Stimulated activated naive CD8-positive, alpha-beta T cell treated with anti-CD3 and anti-CD28 coated beads, Interleukin-15, Interleukin-2, amounts not matched to agents 100 ng/mL and 50 ng/mL, for 24 hours (primary cell): ENCODE measurements around the gene REPS1.

Source experiments
- H3K27ac Mint-ChIP-seq: one replicate; pipeline ENCODE4 v1.8.0; 2021; ENCODE audit warnings: mild to moderate bottlenecking, mixed read lengths
- H3K27me3 Mint-ChIP-seq: one replicate; pipeline ENCODE4 v1.8.0; 2021; ENCODE audit warnings: mixed read lengths
- H3K36me3 Mint-ChIP-seq: one replicate; pipeline ENCODE4 v1.8.0; 2021; ENCODE audit warnings: low read depth, mixed read lengths
- H3K4me1 Mint-ChIP-seq: one replicate; pipeline ENCODE4 v1.8.0; 2021; ENCODE audit warnings: low read depth, mixed read lengths
- H3K4me3 Mint-ChIP-seq: one replicate; pipeline ENCODE4 v1.8.0; 2021; ENCODE audit warnings: mild to moderate bottlenecking, mixed read lengths
- H3K9me3 Mint-ChIP-seq: one replicate; pipeline ENCODE4 v1.8.0; 2021; ENCODE audit warnings: mixed read lengths

The REPS1 gene

GRCh38 chr6:138987080-138987642, 892 bp downstream of the REPS1 start:
- H3K4me3 Mint-ChIP-seq, result no peak overlapping the region
- no peaks in the 10 kb centered on the region for H3K36me3 Mint-ChIP-seq
- H3K4me1 Mint-ChIP-seq, result peaks cover 13% of the 10 kb centered on the region
- no peaks in the 10 kb centered on the region for H3K27me3 Mint-ChIP-seq
- H3K27ac Mint-ChIP-seq, result peak overlapping the region; percentile 69
- no peaks in the 10 kb centered on the region for H3K9me3 Mint-ChIP-seq

GRCh38 chr6:138986578-138986977, 1.5 kb downstream of the REPS1 start:
- peaks cover 13% of the 10 kb centered on the region for H3K4me1 Mint-ChIP-seq
- H3K4me3 Mint-ChIP-seq, result no peak overlapping the region
- no peaks in the 10 kb centered on the region for H3K36me3 Mint-ChIP-seq
- no peaks in the 10 kb centered on the region for H3K9me3 Mint-ChIP-seq
- peak overlapping the region; percentile 6 for H3K27ac Mint-ChIP-seq
- no peaks in the 10 kb centered on the region for H3K27me3 Mint-ChIP-seq

DNA sequence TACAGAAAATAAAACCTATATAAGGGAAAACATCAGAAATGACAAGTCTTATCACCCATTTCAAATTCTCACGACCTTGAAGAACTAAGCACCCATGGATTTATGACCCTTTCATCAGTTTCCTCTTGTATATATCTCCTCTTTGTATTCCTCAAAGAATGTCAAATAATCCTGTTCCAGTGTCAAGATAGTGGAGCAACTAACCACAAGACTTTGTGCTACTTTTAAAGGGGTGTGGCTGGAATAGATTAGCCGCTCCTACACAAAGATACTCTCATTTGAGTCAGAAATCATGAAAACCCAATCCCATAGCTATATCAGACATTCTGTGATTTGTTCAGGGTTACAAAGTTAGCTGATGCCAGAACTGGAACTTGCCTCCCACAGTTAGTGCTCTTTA, 6.6 kb downstream of the REPS1 start:
- Mint-ChIP-seq H3K27ac (no peak overlapping the region), H3K27me3 (no peaks in the 10 kb centered on the region), H3K4me3 (no peak overlapping the region), H3K36me3 (no peaks in the 10 kb centered on the region), H3K9me3 (no peaks in the 10 kb centered on the region), H3K4me1 (peaks cover 13% of the 10 kb centered on the region)

DNA sequence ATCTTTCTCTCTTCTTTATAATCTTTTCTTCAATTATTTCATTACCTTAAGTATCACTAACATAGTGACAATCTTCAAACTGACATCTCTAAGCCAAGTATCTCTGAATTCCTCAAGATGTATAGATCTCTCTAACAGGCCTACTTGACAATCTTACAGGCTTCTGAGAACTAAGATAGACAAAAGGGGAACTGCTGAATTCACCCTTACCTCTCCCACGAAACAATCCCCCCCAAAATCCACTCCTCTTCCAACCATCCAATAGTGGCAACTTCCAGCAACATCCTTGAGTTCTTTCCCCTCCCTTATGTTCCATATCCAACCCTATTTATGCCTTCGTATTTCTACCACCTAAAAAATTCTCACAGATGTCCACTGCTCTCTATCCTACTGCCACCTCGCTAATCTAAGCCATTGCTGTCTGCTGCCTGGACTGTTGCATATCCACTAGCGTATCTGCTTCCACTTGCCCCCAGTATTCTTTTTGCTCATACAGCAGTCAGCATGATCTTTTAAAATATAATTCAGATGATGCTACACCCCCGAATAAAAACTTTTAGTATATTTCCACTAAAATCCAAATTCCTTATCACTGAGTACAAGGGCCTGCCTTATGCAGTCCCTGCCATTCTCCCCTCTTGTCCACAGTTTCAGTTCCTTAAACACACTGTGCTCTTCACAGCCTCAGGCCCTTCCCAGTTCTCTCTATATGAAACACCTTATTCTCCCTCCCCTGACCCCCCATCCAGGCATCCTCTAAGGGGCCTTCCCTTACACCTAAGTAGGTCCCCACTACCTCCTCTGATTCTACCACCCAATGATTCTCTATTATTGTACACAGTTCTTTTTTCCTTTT, 8.0 kb downstream of the REPS1 start:
- Mint-ChIP-seq H3K4me3 (no peak overlapping the region), H3K4me1 (peaks cover 25% of the 10 kb centered on the region), H3K27ac (no peak overlapping the region), H3K36me3 (no peaks in the 10 kb centered on the region), H3K9me3 (no peaks in the 10 kb centered on the region), H3K27me3 (no peaks in the 10 kb centered on the region)

- Mint-ChIP-seq H3K4me1 (peaks cover 32% of the 10 kb centered on the region), H3K9me3 (no peaks in the 10 kb centered on the region), H3K27ac (peak overlapping the region; percentile 2), H3K27me3 (no peaks in the 10 kb centered on the region), H3K36me3 (no peaks in the 10 kb centered on the region), H3K4me3 (no peak overlapping the region)
These were observed 8.7 kb downstream of the REPS1 start for GRCh38 chr6:138979365-138979764.

DNA sequence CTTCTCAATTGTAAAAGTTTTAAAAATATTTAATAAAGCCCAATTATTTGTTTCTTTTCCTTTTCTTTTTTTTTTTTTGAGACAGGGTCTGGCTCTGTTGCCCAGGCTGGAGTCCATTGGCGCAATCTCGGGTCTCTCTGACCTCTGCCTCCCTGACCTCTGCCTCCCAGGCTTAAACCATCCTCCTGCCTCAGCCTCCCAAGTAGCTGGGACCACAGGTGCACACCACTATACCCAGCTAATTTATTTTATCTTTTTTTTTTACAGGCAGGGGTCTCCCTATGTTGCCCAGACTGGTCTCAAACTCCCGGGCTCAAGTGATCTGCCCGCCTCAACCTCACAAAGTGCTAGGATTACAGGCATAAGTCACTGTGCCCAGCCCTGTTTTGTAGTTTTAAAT, 9.8 kb downstream of the REPS1 start:
- H3K4me3 Mint-ChIP-seq, result no peak overlapping the region
- no peaks in the 10 kb centered on the region for H3K9me3 Mint-ChIP-seq
- H3K27me3 Mint-ChIP-seq, result no peaks in the 10 kb centered on the region
- peaks cover 41% of the 10 kb centered on the region for H3K4me1 Mint-ChIP-seq
- no peak overlapping the region for H3K27ac Mint-ChIP-seq
- H3K36me3 Mint-ChIP-seq, result no peaks in the 10 kb centered on the region

- no peak overlapping the region for H3K27ac Mint-ChIP-seq
- no peaks in the 10 kb centered on the region for H3K36me3 Mint-ChIP-seq
- H3K9me3 Mint-ChIP-seq, result no peaks in the 10 kb centered on the region
- H3K4me3 Mint-ChIP-seq, result no peak overlapping the region
- H3K27me3 Mint-ChIP-seq, result no peaks in the 10 kb centered on the region
- H3K4me1 Mint-ChIP-seq, result peaks cover 46% of the 10 kb centered on the region
These were observed 10.3 kb downstream of the REPS1 start for GRCh38 chr6:138977646-138978167.

DNA sequence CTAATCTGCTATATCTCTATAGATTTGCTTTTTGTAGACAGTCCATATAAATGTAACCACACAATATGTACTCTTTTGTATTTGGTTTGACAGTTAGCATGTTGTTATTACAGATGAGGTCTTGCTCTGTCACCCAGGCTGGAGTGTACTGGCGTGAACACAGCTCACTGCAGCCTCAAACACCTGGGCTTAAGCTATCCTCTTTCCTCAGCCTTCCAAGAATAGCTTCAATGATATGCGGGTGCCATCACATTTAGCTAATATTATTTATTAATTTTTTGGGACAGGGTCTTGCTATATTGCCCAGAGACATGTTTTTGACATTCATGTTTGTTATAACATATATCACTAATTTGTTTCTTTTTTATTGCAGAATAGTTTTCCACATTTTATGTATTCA, 10.8 kb downstream of the REPS1 start:
- H3K4me3 Mint-ChIP-seq, result no peak overlapping the region
- peaks cover 51% of the 10 kb centered on the region for H3K4me1 Mint-ChIP-seq
- H3K36me3 Mint-ChIP-seq, result no peaks in the 10 kb centered on the region
- H3K27ac Mint-ChIP-seq, result no peak overlapping the region
- H3K27me3 Mint-ChIP-seq, result no peaks in the 10 kb centered on the region
- no peaks in the 10 kb centered on the region for H3K9me3 Mint-ChIP-seq

DNA sequence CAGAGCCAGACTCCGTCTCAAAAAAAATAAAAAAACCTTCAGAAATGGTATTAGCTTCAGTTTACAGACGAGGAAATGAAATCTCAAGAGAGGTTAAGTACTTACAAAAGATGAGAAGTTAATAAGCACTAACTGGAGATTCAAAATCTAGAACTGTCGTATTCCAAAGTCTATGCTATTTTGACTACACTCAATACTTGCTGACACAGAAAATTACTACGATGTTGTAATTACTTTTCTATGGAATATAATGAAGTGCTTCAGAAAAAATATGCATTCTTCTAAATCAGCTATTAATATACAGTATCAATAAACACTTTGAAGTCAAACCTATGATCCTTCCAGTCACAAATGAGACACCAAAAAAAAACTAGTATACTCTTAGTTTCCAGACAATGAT, 12.2 kb downstream of the REPS1 start:
- Mint-ChIP-seq H3K4me3 (no peak overlapping the region), H3K9me3 (no peaks in the 10 kb centered on the region), H3K27me3 (no peaks in the 10 kb centered on the region), H3K36me3 (no peaks in the 10 kb centered on the region), H3K4me1 (peaks cover 65% of the 10 kb centered on the region), H3K27ac (no peak overlapping the region)

DNA sequence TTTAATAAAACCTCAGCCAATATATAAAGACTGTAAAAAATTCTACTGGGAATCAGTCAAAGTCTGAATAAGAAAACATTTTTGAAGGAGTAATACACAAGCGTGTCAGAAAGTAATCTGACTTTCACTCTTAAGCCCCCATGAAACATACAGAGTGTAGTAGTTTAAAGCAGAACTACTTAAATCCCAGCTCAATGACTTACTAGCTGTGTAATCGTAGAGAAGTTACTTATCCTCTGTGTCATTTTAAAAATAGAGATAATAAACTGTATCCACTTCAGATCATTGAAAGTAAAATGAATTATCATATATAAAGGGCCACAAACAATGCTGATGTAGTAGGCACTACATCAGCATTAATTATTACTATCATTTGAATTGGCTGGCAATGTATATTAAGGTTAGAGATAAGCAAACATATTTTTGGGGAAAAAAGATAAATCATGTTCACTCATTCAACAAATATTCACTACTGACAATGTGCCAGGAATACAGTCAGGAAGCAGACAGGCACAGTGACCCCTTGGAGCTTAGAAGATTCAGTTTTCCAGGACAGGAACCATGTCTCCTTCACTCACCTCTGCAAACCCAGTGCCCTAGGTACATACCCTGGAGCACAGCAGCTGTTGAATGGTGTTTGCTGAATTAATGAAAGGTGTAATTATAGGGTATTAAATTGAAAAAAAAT, 14.4 kb downstream of the REPS1 start:
- no peak overlapping the region for H3K27ac Mint-ChIP-seq
- H3K27me3 Mint-ChIP-seq, result no peaks in the 10 kb centered on the region
- H3K4me3 Mint-ChIP-seq, result no peak overlapping the region
- peaks cover 83% of the 10 kb centered on the region for H3K4me1 Mint-ChIP-seq
- peaks cover 9% of the 10 kb centered on the region for H3K36me3 Mint-ChIP-seq
- H3K9me3 Mint-ChIP-seq, result no peaks in the 10 kb centered on the region

GRCh38 chr6:138972226-138972665, 15.8 kb downstream of the REPS1 start:
- no peaks in the 10 kb centered on the region for H3K27me3 Mint-ChIP-seq
- peaks cover 91% of the 10 kb centered on the region for H3K4me1 Mint-ChIP-seq
- H3K27ac Mint-ChIP-seq, result no peak overlapping the region
- peaks cover 9% of the 10 kb centered on the region for H3K36me3 Mint-ChIP-seq
- no peak overlapping the region for H3K4me3 Mint-ChIP-seq
- no peaks in the 10 kb centered on the region for H3K9me3 Mint-ChIP-seq

GRCh38 chr6:138971601-138972000, 16.5 kb downstream of the REPS1 start:
- Mint-ChIP-seq H3K9me3 (no peaks in the 10 kb centered on the region), H3K4me3 (peak overlapping the region; percentile 1)

DNA sequence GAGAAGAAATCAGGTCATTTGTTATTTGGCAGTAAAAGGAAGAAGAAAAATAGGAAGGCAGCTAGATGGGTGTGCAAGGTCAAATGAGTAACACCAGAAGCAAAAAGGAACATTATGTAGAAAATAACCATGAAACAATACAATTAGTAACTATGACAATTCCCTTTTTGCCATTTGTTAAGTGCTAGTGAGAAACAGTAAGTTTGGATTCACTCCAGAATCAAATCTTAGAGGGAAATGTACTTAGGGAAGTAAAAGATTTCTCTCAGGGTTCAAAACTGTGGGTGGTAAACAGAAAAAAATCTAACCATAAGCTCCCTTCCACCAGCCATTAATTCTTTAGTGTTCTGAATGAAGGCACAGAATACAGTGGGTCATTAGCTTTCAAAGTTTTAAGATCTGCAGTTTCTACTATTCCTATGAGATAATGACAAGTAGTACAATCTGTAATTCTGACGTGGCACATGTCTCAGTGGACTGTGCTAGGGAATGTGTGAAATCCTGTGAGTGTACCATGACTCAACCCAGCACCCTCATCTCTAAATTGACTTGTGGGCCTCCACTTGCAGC, 17.1 kb downstream of the REPS1 start:
- no peaks in the 10 kb centered on the region for H3K9me3 Mint-ChIP-seq
- peaks cover 9% of the 10 kb centered on the region for H3K36me3 Mint-ChIP-seq
- H3K27me3 Mint-ChIP-seq, result no peaks in the 10 kb centered on the region
- peaks cover 91% of the 10 kb centered on the region for H3K4me1 Mint-ChIP-seq
- H3K4me3 Mint-ChIP-seq, result peak overlapping the region; percentile 24
- peak overlapping the region; percentile 24 for H3K27ac Mint-ChIP-seq

More at GRCh38 chr6:138971601-138972000, 16.5 kb downstream of the REPS1 start:
- peak overlapping the region; percentile 24 for H3K27ac Mint-ChIP-seq
- peaks cover 9% of the 10 kb centered on the region for H3K36me3 Mint-ChIP-seq
- no peaks in the 10 kb centered on the region for H3K27me3 Mint-ChIP-seq
- H3K4me1 Mint-ChIP-seq, result peaks cover 90% of the 10 kb centered on the region

DNA sequence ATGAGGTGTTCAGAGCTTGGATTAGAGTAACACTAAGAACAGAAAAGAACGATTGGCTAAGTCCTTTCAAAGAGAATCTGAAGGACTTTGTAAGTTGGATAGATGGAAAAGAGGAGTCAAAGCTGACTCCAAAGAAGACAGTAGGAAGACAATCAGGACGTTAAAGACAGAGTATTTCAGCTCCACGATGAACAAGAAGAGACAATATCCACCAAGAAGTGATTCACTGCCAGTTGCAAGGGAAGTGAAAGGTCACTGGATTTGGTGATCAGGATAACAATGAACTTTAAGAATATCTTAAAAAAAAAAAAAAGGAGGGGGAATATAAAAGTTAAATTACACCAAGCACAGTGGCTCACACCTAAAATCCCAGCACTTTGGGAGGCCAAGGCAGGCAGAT, 17.9 kb downstream of the REPS1 start:
- Mint-ChIP-seq H3K4me1 (peaks cover 84% of the 10 kb centered on the region), H3K27me3 (no peaks in the 10 kb centered on the region), H3K9me3 (no peaks in the 10 kb centered on the region), H3K4me3 (no peak overlapping the region), H3K36me3 (peaks cover 9% of the 10 kb centered on the region), H3K27ac (no peak overlapping the region)

DNA sequence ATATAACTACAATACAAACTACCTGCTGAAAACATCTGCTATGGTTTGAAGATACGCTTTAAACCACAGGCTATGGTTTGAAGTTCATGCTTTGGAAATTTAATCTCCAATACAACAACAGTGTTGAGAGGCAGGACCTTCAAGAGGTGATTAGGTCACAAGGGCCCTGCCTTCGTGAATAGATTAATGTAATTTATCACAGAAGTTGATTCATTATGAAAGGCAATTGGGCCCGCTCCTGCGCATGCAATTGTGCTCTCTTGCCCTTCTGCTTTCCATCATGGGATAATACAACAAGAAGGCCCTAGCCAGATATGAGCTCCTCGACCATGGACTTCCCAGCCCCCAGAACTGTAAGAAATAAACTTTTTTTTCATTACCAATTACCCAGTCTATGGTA, 21.2 kb downstream of the REPS1 start:
- peaks cover 59% of the 10 kb centered on the region for H3K4me1 Mint-ChIP-seq
- H3K27ac Mint-ChIP-seq, result no peak overlapping the region
- H3K4me3 Mint-ChIP-seq, result no peak overlapping the region
- peaks cover 9% of the 10 kb centered on the region for H3K36me3 Mint-ChIP-seq
- H3K27me3 Mint-ChIP-seq, result no peaks in the 10 kb centered on the region
- H3K9me3 Mint-ChIP-seq, result no peaks in the 10 kb centered on the region
